22Rv1 (cell line): ENCODE data around the gene DHRS7C.

Experiments used
- H3K27ac ChIP-seq: fragments of 450-650 bp; 2 replicates; pipeline ENCODE4 v1.5.1; 2017
- CTCF ChIP-seq: fragments of 450-650 bp; IDR thresholded peaks from 2 replicates; pipeline ENCODE4 v1.5.1; 2017; ENCODE audit warnings: mild to moderate bottlenecking
- ZFX ChIP-seq: fragments of 450-650 bp; IDR thresholded peaks from 2 replicates; pipeline ENCODE4 v1.6.1; 2017; ENCODE audit warnings: antibody characterized with exemption, borderline replicate concordance

Gene DHRS7C

GRCh38 chr17:9790889-9791876 lies at the start of gene DHRS7C:
TSS of gene DHRS7C (minus strand) at chr17:9791592. CDS start at chr17:9791284, 308 bp downstream.
- no peak within 1 kb of the TSS for H3K27ac ChIP-seq
- TF ChIP-seq ZFX (no peak), CTCF (no peak)

DNA sequence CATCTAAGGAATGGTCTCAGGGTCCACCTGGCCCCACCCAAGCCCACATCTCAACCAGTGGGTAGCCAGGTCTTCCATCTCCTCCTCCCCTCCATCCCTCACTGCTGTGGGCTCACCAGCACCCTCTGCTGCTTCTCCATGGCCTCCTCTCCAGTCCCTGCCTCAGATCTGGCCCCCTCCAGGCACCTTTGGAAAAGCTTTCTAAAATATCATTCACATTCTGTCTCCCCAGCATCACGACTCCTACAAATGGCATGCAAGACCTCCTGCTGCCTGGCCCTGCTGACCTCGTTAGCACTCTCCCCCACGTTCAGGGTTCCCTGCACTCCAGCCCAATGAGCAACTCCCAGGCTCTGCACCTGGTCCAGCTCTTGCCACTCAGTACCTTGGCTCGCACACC lies 48.0 kb upstream of the DHRS7C start:
- TF ChIP-seq CTCF, result no peak
- TF ChIP-seq ZFX, result no peak
- H3K27ac ChIP-seq, result no peak overlapping the region

DNA sequence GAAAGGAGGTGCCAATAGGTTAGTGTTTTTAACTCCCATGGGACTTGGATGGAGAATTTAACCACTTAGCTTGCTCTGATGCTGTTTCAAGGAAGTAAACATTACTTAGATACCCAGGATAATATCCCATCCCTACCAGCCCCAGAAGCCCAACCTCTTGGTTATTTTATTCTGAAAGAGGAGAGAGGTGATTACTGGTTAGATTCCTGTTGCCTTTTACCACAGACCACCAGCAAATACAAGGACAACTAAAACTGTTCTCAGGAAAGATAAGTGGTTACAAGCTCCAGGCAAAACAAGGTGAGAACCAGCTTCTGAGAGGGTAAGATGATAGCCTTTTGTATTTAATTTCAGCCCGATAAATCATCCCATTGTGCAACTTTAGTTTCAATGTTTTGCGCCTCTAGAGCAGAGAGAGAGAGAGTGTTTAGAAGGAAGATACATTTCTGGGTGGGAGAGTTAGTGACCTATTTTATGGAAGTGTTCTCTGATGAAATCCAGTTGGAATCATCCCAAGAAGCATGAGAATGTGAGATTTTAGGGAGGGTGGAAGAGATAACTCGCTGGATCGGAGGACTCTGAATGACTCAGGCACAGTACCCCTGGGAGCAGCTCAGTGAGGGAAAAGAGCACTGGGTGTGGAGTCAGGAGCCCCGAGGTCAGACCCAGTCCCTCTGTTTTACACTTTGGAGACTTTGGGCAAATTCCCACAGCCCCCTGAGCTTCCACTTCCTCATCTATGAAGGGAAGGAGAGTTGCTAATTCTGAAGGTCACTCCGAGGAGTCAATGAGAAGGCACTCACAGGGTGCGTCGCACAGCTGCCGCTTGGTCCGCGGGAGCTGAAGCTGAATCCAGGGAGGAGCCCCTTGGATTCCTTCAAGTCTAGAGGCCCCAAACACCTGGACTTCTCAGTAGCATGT lies 46.4 kb upstream of the DHRS7C start:
- no peak overlapping the region for H3K27ac ChIP-seq
- TF ChIP-seq CTCF (no peak), ZFX (no peak)

DNA sequence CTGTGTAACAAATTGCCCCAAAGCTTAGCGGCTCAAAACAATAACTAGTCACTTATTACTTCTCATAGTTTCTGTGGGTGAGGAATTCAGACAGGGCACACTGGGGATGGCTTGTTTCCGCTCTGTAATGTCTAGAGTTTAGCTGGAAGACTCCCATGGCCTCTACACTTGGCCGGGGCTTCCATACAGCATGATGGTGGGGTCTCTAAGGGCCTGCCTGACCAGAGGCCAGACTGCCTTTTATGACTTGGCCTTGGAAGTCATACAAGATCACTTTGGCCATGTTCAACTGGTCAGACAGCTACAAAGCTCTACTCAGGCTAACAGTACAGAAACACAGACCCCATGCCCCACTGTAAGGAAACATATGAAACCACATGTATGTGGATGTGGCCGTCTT lies 42.5 kb upstream of the DHRS7C start:
- no peak overlapping the region for H3K27ac ChIP-seq
- no peak for TF ChIP-seq ZFX
- no peak for TF ChIP-seq CTCF

DNA sequence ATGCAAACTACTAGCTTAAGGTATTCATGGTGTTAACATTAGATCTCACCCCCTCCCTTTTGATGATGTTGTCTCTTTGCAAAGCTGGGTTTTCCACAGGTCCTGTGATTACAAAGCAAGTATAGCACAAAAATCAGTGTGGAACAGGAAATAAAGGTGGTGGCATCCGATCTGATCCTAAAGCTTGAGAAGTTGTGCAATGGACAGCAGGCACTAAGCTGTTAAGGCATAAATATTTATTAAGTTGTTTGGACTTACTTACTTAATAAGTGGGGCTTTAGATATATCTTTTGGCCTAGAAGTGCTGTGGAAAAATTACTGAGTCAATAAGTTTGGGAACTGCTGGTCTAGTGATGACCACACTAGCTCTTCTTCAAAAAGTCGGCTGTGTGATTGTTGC lies 39.3 kb upstream of the DHRS7C start:
- H3K27ac ChIP-seq, result no peak overlapping the region
- TF ChIP-seq ZFX (no peak), CTCF (no peak)

DNA sequence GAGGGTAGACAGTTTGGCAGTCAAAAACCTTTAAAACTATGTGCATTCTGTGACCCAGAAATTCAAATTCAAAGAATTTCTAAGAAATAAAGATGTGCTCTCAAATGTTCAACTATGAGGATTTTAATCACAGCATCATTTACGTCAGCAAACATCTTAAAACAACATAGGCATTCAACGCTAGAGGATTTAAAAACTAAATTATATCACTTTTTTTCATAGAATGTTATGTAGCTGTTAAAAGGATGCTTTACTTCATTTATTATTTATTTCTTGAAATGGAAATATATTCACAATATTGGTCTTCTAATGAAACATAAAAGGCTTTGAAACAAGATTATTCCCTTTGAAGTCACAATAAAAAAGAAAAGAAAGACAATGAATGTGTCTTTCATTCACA lies 38.0 kb upstream of the DHRS7C start:
- TF ChIP-seq CTCF (no peak), ZFX (no peak)
- H3K27ac ChIP-seq, result no peak overlapping the region
